ENCODE results near the gene KCNQ1OT1. TPM values are rescaled to one million over a fixed set of nuclear protein-coding genes. Genes with fewer than 3 reads are reported as not detected.
A peak's percentile ranks its signal among the peaks of the same experiment; 100 is the strongest.

The KCNQ1OT1 gene
- total and polyA plus RNA-seq, 12 donors, result 0.15 to 10.6 (median 1.1) TPM

DNA sequence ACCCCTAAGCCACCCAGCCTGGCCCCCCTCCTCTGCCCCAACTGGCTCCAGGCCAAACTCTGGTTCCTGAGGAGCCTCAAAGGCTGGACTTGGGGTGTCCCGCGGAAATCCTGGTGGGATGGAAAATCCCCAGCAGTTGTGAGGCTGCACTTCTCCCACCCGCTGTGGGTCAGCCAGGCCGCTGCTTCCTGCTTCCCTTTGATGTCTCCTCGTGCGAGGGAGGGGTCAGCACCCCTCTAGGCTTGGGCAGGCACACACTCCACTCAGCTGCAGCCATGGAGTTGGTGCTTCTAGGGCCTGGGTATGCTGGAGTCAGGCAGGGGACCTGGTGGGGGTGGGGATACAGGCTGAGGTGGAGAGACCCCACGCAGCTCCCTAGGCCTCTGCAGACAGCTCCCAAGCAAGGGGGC lies 12.0 kb downstream of the KCNQ1OT1 start:
- H3K4me1 ChIP-seq (replicated peaks in 1 of 2), result peaks cover 45 to 58% of the 10 kb centered on the region in 2 donors
- TF ChIP-seq CTCF (IDR thresholded peaks at IDR 0.05) (no peak), POLR2A (IDR thresholded peaks at IDR 0.05) (no peak)
- no peak overlapping the region for H3K4me3 ChIP-seq
- no peaks in the 10 kb centered on the region for H3K36me3 ChIP-seq (replicated peaks in 1 of 2)
- intact Hi-C loops (cut with DNase I), result no loop called here
- no peaks in the 10 kb centered on the region for H3K9me3 ChIP-seq (replicated peaks in 1 of 3)
- DNase-seq, result peak in 5 of 7 donors; percentile 22 to 68 (median 45)
- no peaks in the 10 kb centered on the region for H3K27me3 ChIP-seq
- peak overlapping the region in 4 of 5 donors; percentile 20 to 79 (median 42) for H3K27ac ChIP-seq
- WGBS, 4 donors, result 25 to 44% (median 36%) methylated on average over 2 to 7 of the region's 7 CpGs

GRCh38 chr11:2687223-2687530 lies 12.6 kb downstream of the KCNQ1OT1 start:
- H3K27ac ChIP-seq, result peak overlapping the region in 4 of 5 donors; percentile 20 to 79 (median 42)
- H3K9me3 ChIP-seq (replicated peaks in 1 of 3), result no peaks in the 10 kb centered on the region
- 71 to 100% (median 85%) methylated on average over 1 of the region's 1 CpG for WGBS, 4 donors
- TF ChIP-seq CTCF (IDR thresholded peaks at IDR 0.05) (no peak), POLR2A (IDR thresholded peaks at IDR 0.05) (no peak)
- no peak overlapping the region for H3K4me3 ChIP-seq
- peaks cover 45 to 54% of the 10 kb centered on the region in 2 donors for H3K4me1 ChIP-seq (replicated peaks in 1 of 2)
- intact Hi-C loops (cut with DNase I), result no loop called here
- no peaks in the 10 kb centered on the region for H3K27me3 ChIP-seq
- no peaks in the 10 kb centered on the region for H3K36me3 ChIP-seq (replicated peaks in 1 of 2)
- peak in 2 of 7 donors; percentile 27 to 31 for DNase-seq

- TF ChIP-seq POLR2A (IDR thresholded peaks at IDR 0.05), result no peak
- TF ChIP-seq CTCF (IDR thresholded peaks at IDR 0.05), result no peak
- no peak overlapping the region for H3K4me3 ChIP-seq
- H3K27ac ChIP-seq, result peak overlapping the region in 2 of 5 donors; percentile 37 to 79
- H3K4me1 ChIP-seq (replicated peaks in 1 of 2), result peaks cover 39 to 54% of the 10 kb centered on the region in 2 donors
- WGBS, 4 donors, result 77 to 80% (median 79%) methylated on average over 7 of the region's 7 CpGs; no CpG with 5 or more reads in 1 of the 4 donors
- intact Hi-C loops (cut with DNase I), result no loop called here
- peak in 5 of 7 donors; percentile 18 to 55 (median 29) for DNase-seq
- no peaks in the 10 kb centered on the region for H3K36me3 ChIP-seq (replicated peaks in 1 of 2)
- H3K27me3 ChIP-seq, result no peaks in the 10 kb centered on the region
- no peaks in the 10 kb centered on the region for H3K9me3 ChIP-seq (replicated peaks in 1 of 3)
These were observed 13.2 kb downstream of the KCNQ1OT1 start for GRCh38 chr11:2686360-2687222.

DNA sequence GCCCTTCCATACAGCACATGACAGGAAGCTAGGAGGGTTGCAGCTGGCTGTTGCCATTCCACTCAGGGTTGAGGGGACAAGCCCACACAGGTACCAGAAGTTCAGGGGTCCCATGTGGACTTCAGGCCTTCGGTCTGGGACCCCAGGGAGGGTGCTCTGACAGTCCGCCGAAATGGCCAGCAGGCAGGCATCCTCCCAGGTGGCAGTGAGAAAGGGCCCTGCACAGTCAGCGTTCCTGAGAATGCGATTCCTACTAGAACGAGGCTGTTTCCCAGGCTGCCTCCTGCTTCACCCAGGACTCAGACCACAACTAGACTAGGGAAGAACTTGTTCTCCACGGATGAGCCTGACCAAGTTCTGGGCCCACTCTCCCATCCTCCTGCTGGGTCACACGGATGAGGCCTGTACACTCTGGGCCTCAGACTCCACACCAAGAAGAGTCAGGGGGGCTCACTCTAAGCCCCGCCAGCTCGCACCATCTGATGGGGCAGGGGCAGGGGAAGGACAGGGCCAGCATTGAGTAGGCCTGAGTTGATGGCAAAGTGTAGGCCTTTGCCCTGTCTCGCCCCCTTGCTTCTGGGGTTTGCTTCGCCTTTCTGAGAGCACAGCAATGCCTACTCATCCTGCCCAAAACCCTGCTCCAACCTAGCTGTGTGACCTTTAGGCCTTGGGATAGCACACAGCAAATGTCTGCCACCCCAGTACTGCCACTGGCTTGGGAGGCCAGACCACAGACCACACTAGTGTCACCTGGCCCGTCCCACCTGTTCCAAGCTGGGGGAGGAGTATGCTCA lies 14.0 kb downstream of the KCNQ1OT1 start:
- 90 to 94% (median 93%) methylated on average over 3 to 13 of the region's 13 CpGs for whole genome bisulfite sequencing, 4 donors
- H3K36me3 ChIP-seq (replicated peaks in 1 of 2), result no peaks in the 10 kb centered on the region
- no peaks in the 10 kb centered on the region for H3K9me3 ChIP-seq (replicated peaks in 1 of 3)
- DNase-seq, result peak in 4 of 7 donors; percentile 10 to 51 (median 20)
- no peaks in the 10 kb centered on the region for H3K27me3 ChIP-seq
- H3K27ac ChIP-seq, result peak overlapping the region in 2 of 5 donors; percentile 5 to 79
- peaks cover 31 to 46% of the 10 kb centered on the region in 2 donors for H3K4me1 ChIP-seq (replicated peaks in 1 of 2)
- intact Hi-C loops (cut with DNase I), result no loop called here
- TF ChIP-seq CTCF (IDR thresholded peaks at IDR 0.05) (no peak), POLR2A (IDR thresholded peaks at IDR 0.05) (no peak)
- H3K4me3 ChIP-seq, result no peak overlapping the region

Data from adrenal gland (tissue), 12 donors.